Measurements from ENCODE around the gene CNOT4.
"Not testable (repeated sequence)": the region's sequence is repeated elsewhere in the genome, so short reads cannot be mapped to it uniquely, and the experiment has no call there.

Gene CNOT4

DNA sequence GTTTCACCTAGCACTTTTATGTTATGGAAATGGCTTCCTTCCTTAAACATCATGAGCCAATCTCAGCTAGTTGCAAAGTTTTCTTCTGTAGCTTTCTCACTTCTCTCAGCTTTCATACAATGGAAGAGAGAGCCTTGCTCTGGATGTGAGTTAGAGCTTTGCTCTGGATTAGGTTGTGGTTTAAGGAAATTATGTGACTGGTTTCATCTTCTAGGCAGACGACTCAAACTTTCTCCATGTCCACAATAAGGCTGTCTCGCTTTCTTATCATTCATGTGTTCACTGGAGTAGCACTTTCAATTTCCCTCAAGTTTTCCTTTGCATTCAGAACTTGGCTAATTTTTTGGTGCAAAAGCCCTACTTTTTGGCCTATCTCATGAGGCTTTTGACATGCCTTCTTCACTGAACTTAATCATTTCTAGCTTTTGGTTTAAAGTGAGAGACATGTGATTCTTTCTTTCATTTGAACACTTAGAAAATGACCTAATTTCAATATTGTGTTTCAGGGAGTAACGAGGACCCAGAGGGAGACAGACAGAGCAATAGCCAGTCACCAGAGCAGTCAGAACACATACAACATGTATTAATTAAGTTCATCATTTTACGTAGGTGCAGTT is 49.8 kb downstream of the CNOT4 start:
- no peak for DNase-seq (ENCODE audit: low read depth)
- TF ChIP-seq, protein P1, sequence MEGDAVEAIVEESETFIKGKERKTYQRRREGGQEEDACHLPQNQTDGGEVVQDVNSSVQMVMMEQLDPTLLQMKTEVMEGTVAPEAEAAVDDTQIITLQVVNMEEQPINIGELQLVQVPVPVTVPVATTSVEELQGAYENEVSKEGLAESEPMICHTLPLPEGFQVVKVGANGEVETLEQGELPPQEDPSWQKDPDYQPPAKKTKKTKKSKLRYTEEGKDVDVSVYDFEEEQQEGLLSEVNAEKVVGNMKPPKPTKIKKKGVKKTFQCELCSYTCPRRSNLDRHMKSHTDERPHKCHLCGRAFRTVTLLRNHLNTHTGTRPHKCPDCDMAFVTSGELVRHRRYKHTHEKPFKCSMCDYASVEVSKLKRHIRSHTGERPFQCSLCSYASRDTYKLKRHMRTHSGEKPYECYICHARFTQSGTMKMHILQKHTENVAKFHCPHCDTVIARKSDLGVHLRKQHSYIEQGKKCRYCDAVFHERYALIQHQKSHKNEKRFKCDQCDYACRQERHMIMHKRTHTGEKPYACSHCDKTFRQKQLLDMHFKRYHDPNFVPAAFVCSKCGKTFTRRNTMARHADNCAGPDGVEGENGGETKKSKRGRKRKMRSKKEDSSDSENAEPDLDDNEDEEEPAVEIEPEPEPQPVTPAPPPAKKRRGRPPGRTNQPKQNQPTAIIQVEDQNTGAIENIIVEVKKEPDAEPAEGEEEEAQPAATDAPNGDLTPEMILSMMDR (conservative IDR thresholded peaks at IDR 0.05; ENCODE audit: low read depth, low read length), result no peak
- no peak overlapping the region for H3K4me3 ChIP-seq (ENCODE audit: low read length)

DNA sequence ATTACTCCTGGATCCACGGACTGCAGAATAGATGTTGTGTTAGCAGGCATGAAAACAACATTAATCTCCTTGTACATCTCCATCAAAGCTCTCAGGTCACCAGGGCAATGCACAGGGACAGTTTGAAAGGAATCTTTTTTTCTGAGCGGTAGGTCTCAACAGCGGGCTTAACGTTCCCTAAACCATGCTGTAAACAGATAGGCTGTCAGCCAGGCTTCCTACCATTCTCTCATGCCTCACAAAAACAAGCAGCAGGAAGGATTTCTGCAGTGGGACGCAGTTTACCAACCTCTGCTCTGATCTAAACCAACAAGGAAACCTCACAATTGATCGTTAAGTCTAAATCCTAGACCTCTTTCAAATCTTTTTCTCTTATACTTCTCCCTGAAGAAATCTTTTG is 50.8 kb downstream of the CNOT4 start:
- TF ChIP-seq, protein P1 (conservative IDR thresholded peaks at IDR 0.05; ENCODE audit: low read depth, low read length), result no peak
- H3K4me3 ChIP-seq (ENCODE audit: low read length), result no peak overlapping the region
- DNase-seq (ENCODE audit: low read depth), result no peak

DNA sequence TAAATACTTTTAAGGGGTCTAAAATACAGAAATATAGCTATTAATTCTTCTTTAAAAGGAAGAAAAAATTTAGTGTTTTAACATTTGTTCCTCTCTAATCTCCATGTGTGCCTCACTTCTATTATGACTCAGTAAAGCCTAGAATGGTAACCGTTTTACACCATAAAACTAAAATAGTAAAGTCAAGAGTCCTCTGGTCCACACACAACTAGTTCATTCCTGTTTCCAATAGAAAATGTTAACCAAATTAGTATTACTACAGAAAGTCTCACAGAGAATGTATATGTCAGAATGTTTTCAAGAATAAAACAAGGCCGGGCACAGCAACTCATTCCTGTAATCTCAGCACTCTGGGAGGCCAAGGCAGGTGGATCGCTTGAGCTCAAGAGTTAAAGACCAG is 55.8 kb downstream of the CNOT4 start:
- TF ChIP-seq, protein P1 (conservative IDR thresholded peaks at IDR 0.05; ENCODE audit: low read depth, low read length), result no peak
- DNase-seq (ENCODE audit: low read depth), result no peak
- H3K4me3 ChIP-seq (ENCODE audit: low read length), result no peak overlapping the region

DNA sequence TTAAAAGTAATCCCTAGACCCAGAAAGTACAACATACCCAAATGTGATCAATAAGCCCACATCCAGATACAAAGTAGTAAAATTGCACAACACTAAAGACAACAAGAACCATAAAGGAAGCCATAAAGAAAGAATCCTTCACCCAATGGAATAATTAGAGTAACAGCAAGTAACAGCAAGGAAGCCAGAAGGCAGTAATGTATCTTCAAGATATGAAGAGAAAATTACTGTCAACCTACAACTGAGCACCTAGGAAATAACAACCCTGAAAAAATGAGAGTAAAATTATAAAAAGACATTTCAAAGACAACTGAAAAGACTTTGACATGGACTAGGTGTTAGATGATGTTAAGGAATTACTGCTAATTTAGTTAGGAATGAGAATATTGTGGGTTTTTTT is 60.5 kb downstream of the CNOT4 start:
- TF ChIP-seq, protein P1 (conservative IDR thresholded peaks at IDR 0.05; ENCODE audit: low read depth, low read length), result no peak
- no peak overlapping the region for H3K4me3 ChIP-seq (ENCODE audit: low read length)
- no peak for DNase-seq (ENCODE audit: low read depth)

DNA sequence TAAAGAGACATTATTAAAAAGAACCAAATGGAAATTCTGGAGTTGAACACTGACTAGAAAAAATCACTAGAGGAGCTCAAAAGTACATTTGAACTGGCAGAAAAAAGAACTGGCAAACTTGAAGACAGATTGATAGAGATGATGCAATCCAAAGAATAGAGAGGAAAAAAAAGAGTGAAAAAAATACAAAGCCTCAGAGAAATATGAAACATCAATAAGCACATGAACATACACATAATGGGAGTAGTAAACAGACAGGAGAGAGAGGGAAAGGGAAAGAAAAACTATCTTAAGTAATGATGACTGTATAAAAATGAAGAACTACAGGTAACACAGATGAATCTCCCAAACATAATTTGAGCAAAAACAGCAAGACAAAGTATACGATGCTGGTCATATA is 61.1 kb downstream of the CNOT4 start:
- TF ChIP-seq, protein P1 (conservative IDR thresholded peaks at IDR 0.05; ENCODE audit: low read depth, low read length), result no peak
- no peak overlapping the region for H3K4me3 ChIP-seq (ENCODE audit: low read length)
- no peak for DNase-seq (ENCODE audit: low read depth)

DNA sequence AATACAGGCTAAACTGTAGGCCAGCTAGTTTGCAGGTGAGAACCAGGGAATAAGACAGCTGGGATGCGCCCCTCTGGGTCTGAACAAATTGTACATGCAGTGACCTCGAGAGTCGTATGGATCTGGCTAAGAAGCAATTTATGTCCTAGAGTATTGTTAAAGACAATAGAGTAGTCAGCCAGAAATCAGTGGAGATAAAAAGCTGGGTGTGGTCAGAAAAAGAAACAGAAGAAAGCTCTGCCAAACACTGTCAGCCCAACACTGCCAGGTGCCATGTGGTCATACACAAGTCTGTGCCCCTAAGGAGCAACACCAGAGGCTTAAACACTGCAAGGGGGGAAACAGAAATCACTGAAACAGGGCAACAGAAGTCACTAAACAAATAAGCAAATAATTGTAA is 62.2 kb downstream of the CNOT4 start:
- TF ChIP-seq, protein P1 (conservative IDR thresholded peaks at IDR 0.05; ENCODE audit: low read depth, low read length), result no peak
- no peak for DNase-seq (ENCODE audit: low read depth)
- H3K4me3 ChIP-seq (ENCODE audit: low read length), result no peak overlapping the region

DNA sequence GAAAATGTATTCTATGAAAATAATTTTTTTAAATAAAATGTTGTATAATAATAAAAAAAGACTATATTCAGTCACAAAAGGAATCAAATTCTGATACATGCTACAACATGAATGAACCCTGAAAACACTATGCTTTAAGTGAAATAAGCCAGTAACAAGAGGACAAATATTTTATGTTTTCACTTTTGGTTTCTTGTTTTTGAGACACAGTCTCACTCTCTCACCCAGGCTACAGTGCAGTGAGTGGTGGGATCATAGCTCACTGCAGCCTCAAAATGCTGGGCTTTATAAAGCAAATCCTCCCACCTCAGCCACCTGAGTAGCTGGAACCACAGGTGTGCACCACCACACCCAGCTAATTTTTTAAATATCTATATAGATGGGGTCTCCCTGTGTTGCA is 64.2 kb downstream of the CNOT4 start:
- no peak overlapping the region for H3K4me3 ChIP-seq (ENCODE audit: low read length)
- no peak for DNase-seq (ENCODE audit: low read depth)
- TF ChIP-seq, protein P1 (conservative IDR thresholded peaks at IDR 0.05; ENCODE audit: low read depth, low read length), result no peak

DNA sequence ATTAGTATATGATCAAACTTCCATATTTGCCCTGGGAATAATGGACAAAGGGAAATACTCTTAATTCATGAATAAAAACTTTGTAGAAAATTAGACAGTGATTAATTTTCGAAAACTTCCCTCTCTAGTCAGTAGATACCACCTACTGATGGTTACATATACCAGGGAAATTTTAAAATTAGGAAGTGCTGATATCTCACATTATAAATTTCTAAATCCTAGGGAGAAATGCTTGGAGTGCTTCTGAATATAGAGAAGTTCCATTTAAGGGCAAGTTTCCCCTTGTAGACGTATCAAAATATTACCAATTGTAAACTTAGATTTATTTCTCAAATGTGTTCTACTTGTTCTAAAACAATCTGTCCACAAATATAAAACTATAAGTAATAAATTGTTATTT is 64.6 kb downstream of the CNOT4 start:
- DNase-seq (ENCODE audit: low read depth); H3K4me3 ChIP-seq (ENCODE audit: low read length): not testable (repeated sequence)
